Transverse colon (tissue), 4 donors: ENCODE data around the gene GPR89B. TPM values are rescaled to one million over a fixed set of nuclear protein-coding genes. Genes with fewer than 3 reads are reported as not detected.
"Not testable (repeated sequence)": the region's sequence is repeated elsewhere in the genome, so short reads cannot be mapped to it uniquely, and the experiment has no call there.

ENCODE experiments used
- DNase-seq: peaks from one replicate; pipeline ENCODE4 v3.0.0-alpha.2; 2019
- H3K27ac ChIP-seq, 4 donors: fragments of 200-600 bp; sonication (generic); 2 replicates each; pipeline ENCODE4 v1.5.1; 2016 to 2018; ENCODE audit warnings: inconsistent platforms in 4 of 4
- H3K27me3 ChIP-seq: fragments of 200-600 bp; sonication (generic); 2 replicates; pipeline ENCODE4 v1.5.1; 2017; ENCODE audit warnings: inconsistent platforms
- H3K36me3 ChIP-seq, 4 donors: fragments of 200-600 bp; sonication (generic); 2 replicates each; pipeline ENCODE4 v1.5.1; 2017 to 2019; ENCODE audit warnings: inconsistent platforms in 4 of 4
- H3K4me1 ChIP-seq, 4 donors: fragments of 200-600 bp; sonication (generic); 2 replicates each; pipeline ENCODE4 v1.5.1; 2017 to 2020; ENCODE audit warnings: inconsistent platforms in 4 of 4
- H3K4me3 ChIP-seq, 4 donors: fragments of 200-600 bp; sonication (generic); 1 replicate in 1 of 4; 2 replicates in 3 of 4; pipeline versions ENCODE4 v1.5.1 to v1.6.1; 2017 to 2019; ENCODE audit warnings: inconsistent platforms in 4 of 4
- H3K9me3 ChIP-seq, 2 donors: fragments of 200-600 bp; sonication (generic); 2 replicates each; pipeline ENCODE4 v1.5.1; 2017 to 2019; ENCODE audit warnings: inconsistent platforms in 2 of 2
- CTCF ChIP-seq, 5 experiments: fragments of 200-600 bp in 3 of 5; fragments of 450-650 bp in 2 of 5; sonication (generic) in 3 of 5; IDR thresholded peaks; 1 replicate in 2 of 5; 2 replicates in 3 of 5; pipeline ENCODE4 v1.5.1; 2016 to 2017; ENCODE audit warnings: antibody characterized with exemption in 5 of 5, inconsistent platforms in 3 of 5, mild to moderate bottlenecking in 2 of 5, moderate library complexity in 1 of 5
- EP300 ChIP-seq: sonication (generic); formaldehyde crosslinking; IDR thresholded peaks from one replicate; pipeline ENCODE4 v1.6.1; 2017; ENCODE audit warnings: antibody characterized with exemption, low read depth
- POLR2A ChIP-seq: fragments of 450-650 bp; IDR thresholded peaks from one replicate; pipeline ENCODE4 v1.6.1; 2016; ENCODE audit warnings: antibody characterized with exemption, mild to moderate bottlenecking, moderate library complexity
- POLR2AphosphoS5 ChIP-seq, 3 donors: sonication (generic); formaldehyde crosslinking; IDR thresholded peaks; one replicate each; pipeline ENCODE4 v1.6.1; 2016; ENCODE audit warnings: antibody characterized with exemption in 3 of 3
- WGBS, 2 donors: methylation state at CpG; one replicate each; pipeline ENCODE4 v1.1.5; 2018; ENCODE audit warnings: low coverage in 1 of 2; 5-methylcytosine and 5-hydroxymethylcytosine counted together
- in situ Hi-C, 4 donors: fragments of 200-750 bp; cut with MboI; loops; one replicate each; pipeline versions ENCODE4 v1.15.0 to v1.15.1; 2017; ENCODE audit warnings: low sequenced_read_pairs in 3 of 4, low pct_ligation_motif_present in 1 of 4, low pct_unique_long_range_greater_than_20kb in 1 of 4
- intact Hi-C: fragments of 100-400 bp; cut with DNase I; formaldehyde crosslinking; loops from one replicate; pipeline ENCODE4 v1.15.1; 2023; ENCODE audit warnings: low total_unique reads
- total RNA-seq, 4 donors: library from RNA; depleted of rRNA; stranded (reverse); fragments of >200 nt; gene quantifications; one replicate each; pipeline ENCODE4 v1.1.0, GENCODE V29; 2016

Gene GPR89B
- total RNA-seq, 4 donors from 2014 or later: 5.0 to 30.8 (median 12.5) TPM

GRCh38 chr1:147907786-147908509, 20.3 kb upstream of the GPR89B start:
- H3K4me1 ChIP-seq: no peaks in the 10 kb centered on the region
- DNase-seq: no peak
- H3K27ac ChIP-seq: no peak overlapping the region
- TF ChIP-seq CTCF (IDR thresholded peaks at IDR 0.05) (no peak), POLR2AphosphoS5 (IDR thresholded peaks at IDR 0.05) (no peak), EP300 (no peak), POLR2A (no peak)
- intact Hi-C loops (no loop called here), in situ Hi-C loops (no loop called here)
- no peaks in the 10 kb centered on the region for H3K36me3 ChIP-seq
- H3K27me3 ChIP-seq: no peaks in the 10 kb centered on the region
- WGBS, 2 donors: 95 to 100% methylated on average over 3 to 44 of the region's 44 CpGs
- no peaks in the 10 kb centered on the region for H3K9me3 ChIP-seq
- H3K4me3 ChIP-seq: no peak overlapping the region

GRCh38 chr1:147912553-147912952, 15.7 kb upstream of the GPR89B start:
- Histone ChIP-seq H3K36me3 (no peaks in the 10 kb centered on the region), H3K4me1 (no peaks in the 10 kb centered on the region), H3K4me3 (no peak overlapping the region), H3K27ac (no peak overlapping the region), H3K27me3 (peaks cover 21% of the 10 kb centered on the region), H3K9me3 (no peaks in the 10 kb centered on the region)
- WGBS, 2 donors: 95 to 100% methylated on average over 1 to 2 of the region's 2 CpGs
- intact Hi-C loops (no loop called here), in situ Hi-C loops (no loop called here)
- DNase-seq: no peak
- no peak for TF ChIP-seq POLR2AphosphoS5 (IDR thresholded peaks at IDR 0.05)
- TF ChIP-seq CTCF (IDR thresholded peaks at IDR 0.05): no peak
- no peak for TF ChIP-seq EP300
- no peak for TF ChIP-seq POLR2A

- in situ Hi-C loops: no loop called here
- no peaks in the 10 kb centered on the region for H3K4me1 ChIP-seq
- TF ChIP-seq CTCF (IDR thresholded peaks at IDR 0.05) (no peak), EP300 (no peak), POLR2A (no peak), POLR2AphosphoS5 (IDR thresholded peaks at IDR 0.05) (no peak)
- intact Hi-C loops: no loop called here
- 91 to 93% methylated on average over 3 to 7 of the region's 7 CpGs for WGBS, 2 donors
- H3K4me3 ChIP-seq: no peak overlapping the region
- H3K27me3 ChIP-seq: peaks cover 22% of the 10 kb centered on the region
- H3K36me3 ChIP-seq: no peaks in the 10 kb centered on the region
- H3K9me3 ChIP-seq: no peaks in the 10 kb centered on the region
- DNase-seq: no peak
- H3K27ac ChIP-seq: no peak overlapping the region
Measured at GRCh38 chr1:147913362-147913942, 14.8 kb upstream of the GPR89B start.

- H3K4me1 ChIP-seq: no peaks in the 10 kb centered on the region
- H3K9me3 ChIP-seq: no peaks in the 10 kb centered on the region
- no peaks in the 10 kb centered on the region for H3K36me3 ChIP-seq
- H3K27ac ChIP-seq: no peak overlapping the region
- WGBS, 2 donors: 84 to 96% methylated on average over 6 of the region's 6 CpGs
- H3K27me3 ChIP-seq: peaks cover 22% of the 10 kb centered on the region
- H3K4me3 ChIP-seq: no peak overlapping the region
- DNase-seq: no peak
- intact Hi-C loops (no loop called here), in situ Hi-C loops (no loop called here)
- no peak for TF ChIP-seq EP300
Measured at GRCh38 chr1:147919896-147920295, 8.3 kb upstream of the GPR89B start.

- in situ Hi-C loops: no loop called here
- TF ChIP-seq CTCF (IDR thresholded peaks at IDR 0.05): no peak
- TF ChIP-seq POLR2AphosphoS5 (IDR thresholded peaks at IDR 0.05): no peak
- no peak for TF ChIP-seq POLR2A
- no peak for TF ChIP-seq EP300
Measured at GRCh38 chr1:147924813-147925212, 3.4 kb upstream of the GPR89B start.

GRCh38 chr1:147927215-147927614, 1.0 kb upstream of the GPR89B start:
- in situ Hi-C loops, H3K36me3 ChIP-seq, DNase-seq, intact Hi-C loops, H3K4me3 ChIP-seq, H3K27ac ChIP-seq, H3K27me3 ChIP-seq, H3K9me3 ChIP-seq: not testable (repeated sequence)
- WGBS, 2 donors: 78% methylated on average over 1 of the region's 6 CpGs; no CpG with 5 or more reads in 1 of the 2 donors
- peaks cover 0 to 11% (median 4%) of the 10 kb centered on the region in 4 donors for H3K4me1 ChIP-seq

More at GRCh38 chr1:147924813-147925212, 3.4 kb upstream of the GPR89B start:
- Histone ChIP-seq H3K27ac (no peak overlapping the region), H3K9me3 (no peaks in the 10 kb centered on the region), H3K27me3 (no peaks in the 10 kb centered on the region), H3K4me1 (peaks cover 0 to 6% (median 4%) of the 10 kb centered on the region in 4 donors), H3K36me3 (no peaks in the 10 kb centered on the region), H3K4me3 (no peak overlapping the region)
- intact Hi-C loops: no loop called here
- no peak for DNase-seq
- 40 to 84% methylated on average over 1 of the region's 1 CpG for WGBS, 2 donors

GRCh38 chr1:147927689-147928088, 531 bp upstream of the GPR89B start:
- intact Hi-C loops, H3K27me3 ChIP-seq, H3K27ac ChIP-seq, in situ Hi-C loops, DNase-seq, H3K4me3 ChIP-seq, H3K9me3 ChIP-seq, H3K36me3 ChIP-seq: not testable (repeated sequence)
- peaks cover 0 to 11% (median 4%) of the 10 kb centered on the region in 4 donors for H3K4me1 ChIP-seq
- no CpG with 5 or more reads among the region's 10 CpGs for WGBS, 2 donors
